KG1 (cell line): Measurements from ENCODE around the gene PCCA.

Experiments used
- DNase-seq: peaks from one replicate; lab custom pipeline; 2025; lab: John Stamatoyannopoulos, UW

PCCA gene

DNA sequence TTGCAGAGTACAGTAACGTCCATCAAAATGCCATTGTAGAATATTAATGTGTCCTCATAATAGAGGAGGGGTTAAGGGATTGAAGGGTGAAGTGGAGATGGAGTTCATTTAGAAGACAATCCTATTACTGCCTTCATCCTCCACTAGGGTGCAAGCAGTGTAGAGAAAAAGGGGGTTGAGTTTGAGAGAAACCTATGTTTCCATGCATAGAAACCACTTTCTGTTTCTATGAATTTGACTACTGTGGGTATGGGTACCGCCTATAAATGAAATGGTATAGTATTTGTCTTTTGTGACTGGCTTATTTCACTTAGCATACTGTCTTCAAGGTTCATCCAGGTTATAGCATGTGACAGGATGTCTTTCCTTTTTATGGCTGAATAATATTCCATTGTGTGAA, 343.7 kb downstream of the PCCA start:
- no peak for DNase-seq

DNA sequence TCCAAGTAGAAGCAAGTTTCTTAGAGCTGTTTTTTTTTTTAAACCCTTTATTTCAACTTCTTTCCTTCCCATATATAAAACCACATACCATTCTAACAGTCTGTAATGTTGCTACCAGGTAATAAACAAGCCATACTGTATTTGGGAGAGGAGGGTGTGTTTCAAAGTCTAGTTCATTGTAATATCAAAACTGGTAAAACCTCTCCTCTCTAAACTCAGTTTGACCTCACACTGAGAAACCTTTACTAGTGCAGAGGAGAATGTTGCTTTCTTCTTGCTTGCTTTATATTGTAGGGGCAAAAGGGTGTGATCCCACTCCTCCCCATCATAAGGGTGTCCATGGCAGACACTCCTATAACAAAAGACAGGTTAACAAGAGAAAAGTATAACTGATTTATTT, 344.6 kb downstream of the PCCA start:
- DNase-seq = no peak

DNA sequence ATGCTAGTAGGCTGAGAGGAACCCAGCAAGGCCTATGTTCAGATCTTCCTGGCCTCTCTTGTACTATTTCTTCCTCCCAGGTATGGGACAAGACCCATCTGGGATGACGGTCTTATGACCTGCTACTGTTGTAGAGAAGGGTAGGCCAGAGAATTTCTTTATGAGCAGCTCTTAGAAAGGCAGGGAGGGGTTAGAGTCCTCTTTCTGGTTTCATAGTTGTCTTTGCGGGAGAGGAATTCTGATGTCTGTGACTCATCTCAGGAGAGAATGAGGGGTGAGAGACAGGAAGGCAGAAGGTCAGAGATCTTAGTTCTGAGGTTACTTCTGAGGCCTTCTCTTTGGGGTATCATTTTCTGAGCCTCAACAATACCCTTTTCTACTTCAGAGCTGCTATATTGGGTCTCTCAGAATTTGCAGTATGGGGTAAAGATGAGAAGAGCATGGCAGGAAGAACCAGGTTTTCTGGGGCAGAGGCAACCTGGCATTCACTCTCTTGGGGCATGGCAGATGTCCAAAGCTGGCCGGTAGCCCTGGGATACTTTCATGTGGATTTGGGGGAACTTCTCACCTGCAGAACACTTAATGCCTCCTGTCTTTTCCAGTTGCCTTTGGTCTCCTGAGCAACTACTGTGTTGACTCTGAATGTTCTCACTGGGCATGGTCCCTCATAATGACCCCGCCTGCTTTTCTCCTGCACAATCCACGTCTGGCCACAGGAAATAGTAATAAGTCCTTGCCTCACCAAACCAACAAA, 345.3 kb downstream of the PCCA start:
- DNase-seq = no peak

DNA sequence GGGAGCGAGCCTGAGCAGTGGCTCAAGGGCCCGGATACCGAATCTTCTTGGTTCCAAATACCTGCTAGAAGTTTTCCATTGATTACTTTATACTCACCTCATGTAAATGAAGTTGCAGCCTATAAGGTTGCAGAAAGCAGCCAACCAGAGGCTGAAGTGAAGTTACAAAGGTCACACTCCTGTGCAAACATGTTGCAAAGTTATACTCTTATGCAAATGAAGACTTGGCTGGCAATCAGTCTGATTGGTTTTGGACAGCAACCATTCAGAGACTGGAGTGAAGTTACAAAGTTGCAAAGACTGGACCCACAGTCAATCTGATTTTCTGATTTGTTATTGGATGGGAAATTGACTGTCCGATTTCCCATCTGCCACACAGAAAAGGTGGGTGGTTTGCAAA, 347.2 kb downstream of the PCCA start:
- DNase-seq = no peak

DNA sequence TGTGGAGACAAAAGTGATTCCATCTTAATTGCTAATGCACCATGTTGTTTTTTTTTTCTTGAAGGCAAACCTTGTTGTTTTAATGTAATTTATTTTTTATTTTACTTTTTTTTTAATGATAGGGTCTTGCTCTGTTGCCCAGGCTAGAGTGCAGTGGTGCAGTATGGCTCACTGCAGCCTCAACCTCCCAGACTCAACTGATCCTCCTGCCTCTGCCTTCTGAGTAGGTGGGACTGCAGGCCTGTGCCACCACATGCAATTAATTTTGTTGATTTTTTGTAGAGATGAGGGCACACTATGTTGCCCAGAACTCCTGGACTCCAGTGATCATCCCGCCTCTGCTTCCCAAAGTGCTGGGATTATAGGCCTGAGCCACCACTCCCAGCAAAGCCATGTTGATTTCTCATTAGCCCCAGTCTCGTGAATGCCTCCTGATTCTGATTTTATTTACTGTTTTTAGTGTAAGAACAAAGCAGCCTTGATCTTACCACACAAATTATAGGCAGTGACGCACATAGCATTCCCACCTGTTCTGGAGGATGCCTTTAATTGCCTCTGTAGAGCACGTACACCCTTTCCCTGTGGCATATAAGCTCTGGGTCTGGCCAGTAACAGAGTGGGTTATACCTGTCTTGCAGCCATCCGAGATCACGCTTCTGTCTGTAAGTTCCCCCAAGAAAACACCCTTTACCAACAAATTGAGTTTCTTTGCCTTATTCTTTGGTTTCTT, 349.3 kb downstream of the PCCA start:
- DNase-seq = no peak

DNA sequence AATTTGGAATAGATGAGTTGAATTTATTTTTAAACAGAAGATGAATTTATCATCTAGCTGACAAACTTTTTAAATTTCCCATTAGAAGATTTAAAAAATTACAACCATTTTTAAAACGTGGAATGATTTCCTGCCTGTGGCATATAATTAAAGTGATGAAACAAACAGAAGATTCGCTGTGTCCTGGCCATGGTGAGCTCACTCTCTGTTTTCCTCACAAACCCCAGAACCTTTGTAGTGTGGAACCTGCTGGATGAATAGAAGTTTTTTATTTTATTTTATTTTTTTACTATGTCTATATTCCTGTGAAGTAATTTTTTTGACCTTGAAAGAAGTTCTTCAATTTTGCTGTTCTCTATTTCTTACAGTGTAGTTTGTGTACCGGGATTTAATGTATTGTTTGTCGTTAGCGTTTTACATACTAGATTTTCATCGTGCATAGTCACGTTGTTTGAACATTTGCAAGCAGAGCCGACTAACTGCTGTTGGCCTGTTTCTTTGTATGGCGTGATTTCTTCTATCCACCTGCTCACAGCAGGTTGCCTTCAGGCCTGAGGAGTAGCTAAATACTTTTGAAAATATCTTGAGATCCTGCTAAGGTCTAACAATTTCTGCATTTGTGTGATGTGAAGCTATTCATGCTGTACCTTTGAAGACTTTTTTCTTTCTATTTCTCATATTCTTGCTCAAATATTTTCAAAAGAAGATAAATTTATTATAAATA, 350.5 kb downstream of the PCCA start:
- DNase-seq = no peak

DNA sequence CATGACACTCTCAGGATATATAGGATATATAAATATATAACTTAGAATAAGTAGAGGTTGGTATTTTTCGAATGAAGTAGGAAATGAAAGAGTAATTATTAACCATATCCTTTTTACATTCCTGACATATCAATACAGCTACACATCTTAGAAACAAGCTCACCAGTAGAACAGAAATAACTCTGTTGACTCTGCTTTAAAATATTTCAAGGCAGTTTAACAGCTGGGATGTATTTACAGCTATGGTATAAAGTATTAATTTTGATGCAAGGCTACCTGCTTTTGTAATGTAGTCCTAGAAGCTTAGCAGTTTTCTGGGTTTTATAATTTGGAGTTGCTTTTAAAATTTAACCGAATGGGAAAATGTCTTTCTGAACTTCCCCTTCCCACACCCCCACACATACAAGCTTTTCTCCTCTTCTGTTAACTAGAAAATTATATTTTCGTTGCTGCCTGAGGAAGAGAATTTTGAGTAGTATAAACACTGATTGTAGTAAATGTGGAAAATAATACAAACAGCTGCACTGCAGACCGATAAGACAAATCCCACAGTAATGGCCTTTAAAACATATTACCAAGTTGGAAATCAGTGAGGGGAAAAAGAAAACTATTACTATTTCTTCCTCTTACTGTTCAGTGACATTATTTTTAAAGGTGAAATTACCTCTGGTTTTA, 352.0 kb downstream of the PCCA start:
- DNase-seq = no peak

DNA sequence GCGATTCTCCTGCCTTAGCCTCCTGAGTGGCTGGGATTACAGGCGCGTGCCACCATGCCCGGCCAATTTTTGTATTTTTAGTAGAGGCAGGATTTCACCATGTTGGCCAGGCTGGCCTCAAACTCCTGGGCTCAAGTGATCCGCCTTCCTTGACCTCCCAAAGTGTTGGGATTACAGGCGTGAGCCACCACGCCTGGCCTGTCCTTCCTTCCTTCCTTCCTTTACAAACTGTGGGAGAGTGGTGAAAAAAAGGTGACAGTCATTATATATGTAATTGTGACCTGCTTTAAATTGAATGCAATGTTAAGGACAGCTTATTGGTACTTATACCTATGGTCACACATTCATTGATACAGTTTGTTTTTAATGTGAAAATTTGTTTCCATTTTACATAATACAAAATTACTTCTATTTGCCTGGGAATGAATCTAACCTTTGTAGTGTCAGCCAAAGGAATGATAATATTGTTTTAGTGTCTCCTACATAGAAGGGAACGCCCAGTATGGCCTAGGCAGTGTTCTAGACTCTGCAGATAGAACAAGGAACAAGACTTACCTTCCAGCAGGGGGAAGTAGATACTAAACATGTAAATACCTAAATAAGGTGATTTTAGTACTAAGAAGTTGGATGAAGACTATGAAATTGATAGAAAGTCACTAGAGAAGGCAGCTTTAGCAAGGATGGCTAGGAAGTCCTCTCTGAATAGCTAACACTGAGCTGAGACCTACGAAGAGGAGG, 353.4 kb downstream of the PCCA start:
- DNase-seq = no peak

DNA sequence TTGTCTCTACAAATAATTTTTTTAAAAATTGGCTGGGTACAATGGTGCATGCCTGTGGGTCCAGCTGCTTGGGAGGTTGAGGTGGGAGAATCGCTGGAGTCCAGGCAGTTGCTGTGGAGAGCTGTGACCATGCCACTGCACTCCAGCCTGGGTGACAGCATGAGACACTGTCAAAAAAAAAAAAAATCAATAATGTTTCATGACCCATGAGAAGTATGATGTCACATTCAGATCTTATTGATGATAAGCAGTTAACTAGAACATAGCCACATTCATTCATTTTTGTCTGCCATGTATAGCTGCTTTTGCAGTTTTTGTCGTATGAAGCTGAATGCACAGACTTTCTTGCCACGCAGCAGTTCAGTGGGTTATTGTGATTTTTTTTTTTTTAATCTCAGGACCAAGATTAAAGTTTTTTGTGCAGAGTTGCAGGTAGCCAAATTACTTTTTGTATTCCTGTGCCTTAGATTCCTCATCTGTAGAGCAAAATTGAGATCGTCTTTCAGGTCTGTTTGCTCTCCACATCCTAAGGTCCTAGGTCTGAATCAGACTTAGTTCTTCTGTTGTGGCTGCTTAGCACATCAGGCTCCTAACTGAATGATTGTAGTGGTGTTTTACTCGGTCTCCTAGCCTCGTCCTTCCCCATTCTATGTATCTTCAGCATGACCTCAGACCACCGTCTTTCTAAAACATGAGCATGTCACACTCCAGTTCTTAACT, 354.5 kb downstream of the PCCA start:
- no peak for DNase-seq

DNA sequence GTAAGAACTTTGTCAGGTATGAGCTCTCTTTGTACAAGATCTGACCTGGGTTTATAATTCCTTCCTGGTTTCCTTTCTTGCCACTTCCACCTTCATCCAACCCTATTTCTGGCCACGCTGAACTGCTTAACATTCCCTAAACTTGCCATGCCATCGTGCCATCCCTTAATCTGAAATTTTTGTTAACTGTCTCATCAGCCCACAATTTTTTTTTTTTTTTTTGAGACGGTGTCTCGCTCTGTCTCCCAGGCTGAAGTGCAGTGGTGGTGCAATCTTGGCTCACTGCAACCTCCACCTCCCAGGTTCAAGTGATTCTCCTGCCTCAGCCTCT, 355.1 kb downstream of the PCCA start:
- no peak for DNase-seq

DNA sequence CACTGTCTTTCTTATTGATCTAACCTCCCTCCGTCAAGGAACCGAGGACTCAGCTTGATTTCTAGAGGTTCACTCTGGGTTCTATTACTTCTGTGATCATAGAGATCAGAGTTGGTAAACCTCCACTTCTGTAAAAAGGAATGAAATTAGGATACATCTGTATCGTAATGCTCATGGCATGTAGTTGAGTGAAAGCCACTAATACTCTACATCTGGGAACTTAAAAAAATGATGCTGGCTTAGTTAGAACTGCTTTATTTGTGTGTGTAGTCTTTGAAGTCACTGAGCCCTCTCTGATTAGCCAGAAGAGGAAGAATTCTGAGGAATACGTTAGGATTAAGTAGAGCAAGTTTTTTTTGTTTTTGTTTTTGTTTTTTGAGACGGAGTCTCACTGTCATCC, 358.9 kb downstream of the PCCA start:
- no peak for DNase-seq

DNA sequence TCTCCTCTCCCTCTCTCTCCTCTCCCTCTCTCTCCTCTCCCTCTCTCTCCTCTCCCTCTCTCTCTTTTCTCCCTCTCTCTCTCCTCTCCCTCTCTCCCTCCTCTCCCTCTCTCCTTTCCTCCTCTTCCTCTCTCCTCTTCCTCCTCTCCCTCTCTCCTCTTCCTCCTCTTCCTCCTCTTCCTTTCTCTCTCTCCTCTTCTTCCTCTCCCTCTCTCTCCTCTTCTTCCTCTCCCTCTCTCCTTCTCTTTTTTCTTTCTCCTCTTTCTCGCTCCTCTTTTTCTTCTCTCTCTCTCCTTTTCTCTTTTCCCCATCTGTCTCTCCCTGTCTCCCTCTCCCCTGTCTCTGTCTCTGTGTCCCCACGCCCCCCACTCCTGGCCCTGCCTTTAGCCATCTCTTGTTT, 363.0 kb downstream of the PCCA start:
- no peak for DNase-seq

DNA sequence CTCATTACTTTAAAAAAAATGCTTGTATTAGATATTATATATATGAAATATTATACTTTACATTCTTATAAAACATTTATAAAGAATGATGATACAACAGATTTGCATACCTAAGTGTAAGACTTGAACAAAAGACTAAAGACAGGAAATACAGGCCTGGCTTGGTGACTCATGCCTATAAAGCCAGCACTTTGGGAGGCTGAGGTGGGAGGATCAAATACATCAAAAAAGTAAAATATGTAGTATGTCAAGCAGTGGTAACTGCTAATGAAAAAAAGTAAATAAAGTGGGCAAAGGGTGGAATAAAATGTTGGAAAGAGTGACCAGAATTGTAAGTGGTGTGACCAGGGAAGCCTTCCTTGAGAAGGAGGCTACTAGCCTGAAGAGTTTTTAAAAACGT, 366.0 kb downstream of the PCCA start:
- DNase-seq = no peak

DNA sequence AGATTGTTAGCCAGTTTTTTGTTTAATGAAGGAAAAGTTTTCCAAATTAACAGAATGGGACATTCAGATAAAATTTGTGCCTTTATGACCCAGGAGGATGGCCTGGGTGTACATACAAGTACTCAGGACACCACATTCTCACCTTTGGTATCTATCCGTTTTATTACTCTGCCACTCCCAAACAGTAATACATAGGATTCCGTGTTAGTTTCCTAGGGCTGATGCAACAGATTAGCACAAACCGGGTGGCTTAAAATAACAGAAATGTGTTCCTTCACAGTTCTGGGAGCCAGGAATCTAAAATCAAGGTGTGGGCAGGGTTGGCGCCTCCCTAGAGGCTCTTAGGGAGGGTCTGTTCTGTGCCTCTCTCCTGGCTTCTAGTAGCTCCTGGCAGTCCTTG, 369.8 kb downstream of the PCCA start:
- no peak for DNase-seq

DNA sequence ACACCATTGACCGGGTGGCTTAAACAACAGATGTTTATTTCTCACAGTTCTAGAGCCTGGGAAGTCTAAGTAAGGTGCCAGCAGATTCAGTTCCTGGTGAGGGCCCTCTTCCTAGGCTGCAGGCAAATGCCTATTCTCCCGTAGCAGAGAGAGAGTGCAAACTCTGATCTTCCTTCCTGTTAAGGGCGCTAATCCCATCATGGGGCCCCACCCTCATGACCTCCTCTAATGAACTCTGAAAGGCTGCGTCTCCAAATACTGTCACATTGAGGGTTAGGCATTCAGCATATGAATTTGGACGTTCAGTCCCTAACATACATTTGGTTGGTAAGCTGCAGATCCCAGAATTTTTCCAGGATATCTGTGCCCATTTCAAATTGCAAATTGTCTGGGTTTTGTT, 370.9 kb downstream of the PCCA start:
- no peak for DNase-seq

DNA sequence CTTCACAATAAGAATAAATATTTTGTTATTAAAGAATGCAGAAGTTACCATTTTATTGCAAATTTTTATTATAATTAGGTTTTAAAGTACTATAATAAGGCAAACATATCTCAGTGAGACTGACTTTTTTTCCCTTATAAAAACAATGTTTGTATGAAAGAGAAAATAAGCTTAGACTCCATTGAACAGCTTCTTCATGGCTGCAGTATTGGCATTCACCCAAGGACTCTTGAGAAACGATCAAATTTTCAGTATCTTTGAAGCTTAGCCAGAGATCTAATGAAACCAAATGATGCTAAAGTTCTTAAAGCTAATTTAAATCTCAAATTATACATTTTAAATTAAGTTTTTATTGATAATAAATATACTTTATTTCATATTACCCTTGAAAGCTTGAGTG, 371.4 kb downstream of the PCCA start:
- DNase-seq = no peak

DNA sequence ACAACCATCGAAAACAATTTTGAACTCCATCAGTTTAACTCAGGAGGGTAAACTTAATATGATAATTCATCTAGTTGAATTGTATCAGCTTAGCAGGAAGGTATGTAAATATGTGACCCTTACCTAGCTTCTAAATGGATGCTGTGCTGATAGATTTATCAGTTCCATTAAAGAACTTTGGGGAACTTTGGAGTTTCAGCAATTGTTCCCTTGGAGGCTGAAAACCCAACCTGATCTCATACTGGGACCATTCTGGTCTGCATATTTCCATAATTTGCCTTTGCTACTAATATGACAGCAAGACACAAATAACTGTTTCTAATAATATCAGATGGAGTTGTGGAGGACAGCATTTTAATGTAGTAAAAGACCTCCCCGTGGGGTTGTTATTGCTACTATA, 371.9 kb downstream of the PCCA start:
- no peak for DNase-seq

DNA sequence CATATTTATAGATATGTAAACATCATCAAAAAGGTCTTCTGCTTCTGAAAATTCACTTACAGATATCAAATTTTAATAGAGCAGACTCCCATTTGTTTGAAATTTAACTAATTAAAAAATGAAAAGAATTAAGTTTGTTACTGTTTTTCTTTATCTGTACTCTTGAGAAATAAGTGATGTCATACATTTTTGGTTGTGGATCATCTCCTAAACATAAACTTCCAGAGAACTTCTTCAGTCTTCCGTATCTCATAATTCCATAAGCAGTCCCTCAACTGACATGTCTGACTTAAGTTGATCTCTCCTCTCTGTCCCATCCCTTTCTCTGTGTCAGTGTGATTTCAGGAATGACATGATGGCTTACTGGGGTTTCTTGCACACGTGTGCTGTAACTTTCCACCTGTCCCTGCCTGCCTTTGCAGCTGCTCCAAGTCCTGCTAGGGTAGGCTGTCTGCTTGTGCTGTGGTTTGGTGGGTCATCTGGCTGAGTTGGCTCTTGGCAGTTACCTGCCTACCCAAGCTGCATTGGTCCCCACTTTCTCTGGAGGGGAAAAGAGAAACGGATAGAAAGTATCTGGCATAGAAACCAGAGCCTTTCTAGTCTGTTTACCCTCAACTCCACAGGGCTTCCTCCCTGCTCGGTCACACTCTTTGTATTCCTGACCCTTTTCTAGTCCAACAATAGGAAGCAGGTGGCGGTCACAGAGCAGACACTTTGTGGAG, 372.6 kb downstream of the PCCA start:
- DNase-seq = no peak

DNA sequence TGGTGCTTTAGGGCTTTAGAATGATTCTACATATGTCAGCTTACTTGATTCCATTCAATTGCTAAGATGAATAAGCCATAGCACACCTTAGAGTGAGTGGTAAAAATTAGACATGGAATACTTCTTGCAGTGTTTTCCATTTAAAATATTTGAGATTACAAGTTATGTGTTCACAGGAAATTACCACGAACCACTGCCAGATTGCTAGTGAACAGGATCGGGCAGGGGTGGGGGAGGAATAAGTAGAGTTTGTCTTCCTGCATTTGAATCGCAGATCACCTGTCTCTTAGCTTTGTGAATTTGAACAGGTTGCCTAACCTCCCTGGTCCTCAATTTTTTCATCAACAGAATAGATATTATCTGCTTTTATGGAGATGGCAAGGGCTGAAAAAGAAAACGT, 375.1 kb downstream of the PCCA start:
- no peak for DNase-seq

DNA sequence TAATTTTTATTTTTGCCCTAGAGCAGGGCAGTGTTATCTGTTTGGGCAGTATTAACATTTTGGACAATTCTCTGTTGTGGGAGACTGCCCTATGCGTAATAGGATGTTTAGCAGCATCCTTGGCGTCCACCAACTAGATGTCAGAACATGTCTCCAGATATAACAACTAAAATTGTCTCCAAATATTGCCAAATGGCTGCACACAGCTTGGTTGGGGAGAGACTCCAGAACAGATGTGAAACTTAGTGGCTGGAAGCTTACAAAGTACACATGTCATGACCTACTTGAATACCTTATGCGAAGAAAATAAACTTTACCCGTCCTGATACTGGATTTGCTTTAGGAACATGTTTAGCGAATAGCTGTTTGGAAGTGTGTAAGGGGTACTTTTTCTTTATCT, 376.7 kb downstream of the PCCA start:
- no peak for DNase-seq
